ENCODE data around the gene SQSTM1. TPM values are rescaled to one million over a fixed set of nuclear protein-coding genes. Genes with fewer than 3 reads are reported as not detected.

SQSTM1 gene
- total RNA-seq, 2 experiments from 2014 or later = 58.5 to 81.1 TPM

GRCh38 chr5:179801304-179802206, 19.1 kb upstream of the SQSTM1 start:
- peak; percentile 64 for DNase-seq (ENCODE audit: low spot score)
- no peak overlapping the region for H3K4me3 ChIP-seq (ENCODE audit: low read depth, low read length, poor library complexity, severe bottlenecking)
- H2AFZ ChIP-seq (ENCODE audit: low read length) = no peak overlapping the region
- no peak overlapping the region for H3K27ac ChIP-seq (ENCODE audit: low read depth, low read length, poor library complexity, severe bottlenecking)
- H3K79me2 ChIP-seq (ENCODE audit: insufficient read depth, low read depth, low read length) = no peaks in the 10 kb centered on the region
- peaks cover 22% of the 10 kb centered on the region for H3K4me1 ChIP-seq (ENCODE audit: insufficient read depth, low read length, poor library complexity, severe bottlenecking)
- CTCF ChIA-PET (ENCODE audit: unreplicated experiment) = interaction anchor here (0.6 kb wide), 2 partner anchors 66 to 165 kb away, joined by 3 to 8 read pairs; no protein-coding TSS in a partner anchor
- no peaks in the 10 kb centered on the region for H3K9me2 ChIP-seq (ENCODE audit: insufficient read depth, low read length)
- intact Hi-C loops (cut with micrococcal nuclease; ENCODE audit: unreplicated experiment) = loop anchor here (10.0 kb wide), 1 partner anchor 1687 kb away; the partner anchor contains the start of gene N4BP3
- H3K9me3 ChIP-seq (ENCODE audit: low read length) = no peaks in the 10 kb centered on the region
- POLR2A ChIA-PET = interaction anchor here (0.7 kb wide), 1 partner anchor 32 kb away, joined by 3 read pairs; no protein-coding TSS in a partner anchor
- no peak overlapping the region for H3K4me2 ChIP-seq (ENCODE audit: low read length)
- TF ChIP-seq EZH2phosphoT487 (IDR thresholded peaks at IDR 0.05; ENCODE audit: borderline replicate concordance, low read depth, low read length) (no peak), CTCF (conservative IDR thresholded peaks at IDR 0.05; ENCODE audit: low read length) (peak; percentile 75)
- BruUV-seq (replicated peaks) = no TSS peak
- no peaks in the 10 kb centered on the region for H4K20me1 ChIP-seq (ENCODE audit: insufficient read depth, low read length)
- peaks cover 35% of the 10 kb centered on the region; the same call in 1 of the 2 replicates for H3K36me3 ChIP-seq (ENCODE audit: insufficient read depth, low read length)

DNA sequence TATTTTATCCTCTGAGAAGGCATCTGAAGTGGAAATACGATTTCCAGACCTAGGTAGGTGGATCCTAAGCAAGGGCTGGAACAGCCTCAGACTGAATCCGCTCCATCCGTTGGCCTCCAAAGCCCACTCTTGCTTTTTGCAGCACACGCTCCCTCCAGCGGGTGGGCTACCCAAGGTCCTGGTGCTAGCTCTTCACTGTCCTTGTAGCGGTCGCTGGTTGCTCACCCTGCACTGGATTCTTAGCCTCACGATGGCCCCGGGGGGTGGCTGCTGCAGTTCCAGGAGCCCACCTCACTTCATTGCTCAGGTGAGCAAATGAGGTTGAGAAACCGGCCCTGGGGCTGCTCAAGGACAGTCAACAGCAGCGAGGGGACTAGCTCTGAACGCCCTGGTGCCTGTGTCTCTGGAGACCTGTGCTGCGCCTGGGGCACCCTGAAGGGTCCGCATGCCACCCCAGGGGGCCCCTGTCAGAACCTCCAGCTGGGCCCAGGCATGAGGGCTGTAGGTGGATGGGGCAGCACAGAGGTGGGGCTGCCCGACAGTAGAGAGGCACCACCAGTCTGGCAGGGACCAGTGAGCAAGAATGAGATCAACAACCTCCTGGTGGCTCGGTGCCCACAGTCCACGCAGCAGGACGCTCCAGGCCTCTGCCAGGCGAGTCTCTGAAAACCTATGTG, 18.4 kb upstream of the SQSTM1 start:
- peaks cover 20% of the 10 kb centered on the region for H3K4me1 ChIP-seq (ENCODE audit: insufficient read depth, low read length, poor library complexity, severe bottlenecking)
- BruUV-seq (replicated peaks) = no TSS peak

More for the DNA sequence above, 18.4 kb upstream of the SQSTM1 start:
- Histone ChIP-seq H3K36me3 (ENCODE audit: insufficient read depth, low read length) (peaks cover 29% of the 10 kb centered on the region; the same call in 1 of the 2 replicates), H3K9me3 (ENCODE audit: low read length) (no peaks in the 10 kb centered on the region), H3K79me2 (ENCODE audit: insufficient read depth, low read depth, low read length) (no peaks in the 10 kb centered on the region), H4K20me1 (ENCODE audit: insufficient read depth, low read length) (no peaks in the 10 kb centered on the region), H3K9me2 (ENCODE audit: insufficient read depth, low read length) (no peaks in the 10 kb centered on the region), H2AFZ (ENCODE audit: low read length) (no peak overlapping the region), H3K4me3 (ENCODE audit: low read depth, low read length, poor library complexity, severe bottlenecking) (no peak overlapping the region), H3K27ac (ENCODE audit: low read depth, low read length, poor library complexity, severe bottlenecking) (no peak overlapping the region), H3K4me2 (ENCODE audit: low read length) (no peak overlapping the region)
- ChIA-PET POLR2A (interaction anchor here (0.7 kb wide), 1 partner anchor 31 kb away, joined by 3 read pairs; no protein-coding TSS in a partner anchor), CTCF (ENCODE audit: unreplicated experiment) (interaction anchor here (0.6 kb wide), 3 partner anchors 67 to 164 kb away, joined by 3 to 8 read pairs (median 4); no protein-coding TSS in a partner anchor)
- intact Hi-C loops (cut with micrococcal nuclease; ENCODE audit: unreplicated experiment) = loop anchor here (10.0 kb wide), 1 partner anchor 1688 kb away; the partner anchor contains the start of gene N4BP3
- no peak for DNase-seq (ENCODE audit: low spot score)
- peak; percentile 44; the same call in 1 of the 2 replicates for TF ChIP-seq CTCF (conservative IDR thresholded peaks at IDR 0.05; ENCODE audit: low read length)
- TF ChIP-seq EZH2phosphoT487 (IDR thresholded peaks at IDR 0.05; ENCODE audit: borderline replicate concordance, low read depth, low read length) = no peak

Data from OCI-LY7 (cell line).